Stimulated activated CD4-positive, alpha-beta T cell treated with anti-CD3 and anti-CD28 coated beads, Interleukin-2, amount 100 ng/mL, for 48 hours (primary cell): ENCODE data around the gene ZNF865.
A peak's percentile ranks its signal among the peaks of the same experiment; 100 is the strongest.

Source experiments
- DNase-seq, 2 donors: peaks; one replicate each; pipeline ENCODE4 v3.0.0-alpha.2; 2020

The ZNF865 gene

DNA sequence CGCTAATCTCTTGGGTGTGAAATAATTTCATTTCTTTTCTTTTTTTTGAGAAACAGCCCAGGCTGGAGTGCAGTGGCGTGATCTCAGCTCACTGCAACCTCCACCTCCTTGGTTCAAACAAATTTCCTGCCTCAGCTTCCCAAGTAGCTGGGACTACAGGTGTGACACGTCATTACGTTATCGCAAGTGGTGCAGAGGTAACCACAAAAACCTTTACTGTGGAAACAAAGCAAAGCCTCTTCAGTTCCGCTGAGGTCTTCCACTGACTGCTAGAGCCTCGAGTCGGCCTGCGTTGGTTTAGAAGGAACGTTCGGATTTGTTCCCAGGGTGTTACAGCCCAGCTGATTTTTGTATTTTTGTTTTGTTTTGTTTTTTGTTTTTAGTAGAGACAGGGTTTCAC lies 20.9 kb downstream of the ZNF865 start:
- DNase-seq, result peak in 1 of 2 donors; percentile 37

DNA sequence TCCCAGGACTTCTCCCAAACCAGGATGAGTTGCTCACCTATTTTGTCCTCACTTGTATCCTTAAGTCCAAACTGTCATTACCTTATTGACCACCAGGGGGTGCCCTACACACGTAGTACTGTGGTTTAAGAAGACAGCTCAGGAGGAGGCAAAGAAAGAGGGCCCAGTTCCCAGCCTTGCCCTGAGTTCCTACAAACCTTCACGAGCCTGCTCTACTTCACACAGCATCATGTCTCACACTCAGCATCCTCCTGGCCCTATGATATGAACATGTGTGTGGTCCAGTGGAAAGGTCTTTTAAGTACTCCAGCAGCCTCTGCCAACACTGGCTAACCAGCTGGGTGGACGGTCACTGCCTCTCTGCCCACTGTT lies 27.0 kb downstream of the ZNF865 start:
- DNase-seq, result peak; percentile 88 to 94

DNA sequence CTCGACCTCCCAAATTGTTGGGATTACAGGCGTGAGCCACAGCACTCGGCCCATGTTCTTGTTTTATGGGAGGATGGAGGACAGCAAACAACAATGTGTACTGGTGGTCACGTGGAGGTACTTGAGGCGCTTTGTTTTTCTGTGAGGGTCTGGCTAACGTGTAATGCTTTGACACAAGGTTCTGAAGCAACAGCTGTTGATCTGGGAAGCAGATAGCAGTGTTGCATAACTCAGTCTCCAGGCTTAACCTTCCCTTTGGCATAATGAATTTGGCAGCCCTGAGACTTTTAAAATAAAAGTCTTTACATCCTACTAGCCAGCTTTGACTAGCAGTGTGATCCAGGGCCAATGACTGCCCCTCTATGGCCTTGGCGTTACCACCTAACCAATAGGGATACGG lies 28.4 kb downstream of the ZNF865 start:
- no peak for DNase-seq

DNA sequence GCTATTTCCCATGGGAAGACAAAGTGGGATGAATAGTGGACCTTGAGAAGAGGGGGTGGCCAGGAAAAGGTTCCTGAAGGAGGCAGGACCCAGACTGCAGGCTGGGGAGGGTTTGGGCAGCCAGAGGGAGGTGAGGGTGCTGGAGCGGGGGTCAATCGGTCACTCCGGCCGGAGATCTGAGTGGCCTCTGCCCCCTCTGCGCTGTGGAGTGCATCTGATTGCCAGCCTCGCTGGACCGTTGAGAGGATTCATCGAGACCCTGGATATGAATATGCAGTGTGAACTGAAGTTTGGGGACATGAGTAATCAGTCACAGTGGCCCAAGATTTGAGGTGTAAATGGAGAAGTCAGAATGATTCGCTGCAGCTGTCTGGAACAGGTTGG lies 29.9 kb downstream of the ZNF865 start:
- no peak for DNase-seq

DNA sequence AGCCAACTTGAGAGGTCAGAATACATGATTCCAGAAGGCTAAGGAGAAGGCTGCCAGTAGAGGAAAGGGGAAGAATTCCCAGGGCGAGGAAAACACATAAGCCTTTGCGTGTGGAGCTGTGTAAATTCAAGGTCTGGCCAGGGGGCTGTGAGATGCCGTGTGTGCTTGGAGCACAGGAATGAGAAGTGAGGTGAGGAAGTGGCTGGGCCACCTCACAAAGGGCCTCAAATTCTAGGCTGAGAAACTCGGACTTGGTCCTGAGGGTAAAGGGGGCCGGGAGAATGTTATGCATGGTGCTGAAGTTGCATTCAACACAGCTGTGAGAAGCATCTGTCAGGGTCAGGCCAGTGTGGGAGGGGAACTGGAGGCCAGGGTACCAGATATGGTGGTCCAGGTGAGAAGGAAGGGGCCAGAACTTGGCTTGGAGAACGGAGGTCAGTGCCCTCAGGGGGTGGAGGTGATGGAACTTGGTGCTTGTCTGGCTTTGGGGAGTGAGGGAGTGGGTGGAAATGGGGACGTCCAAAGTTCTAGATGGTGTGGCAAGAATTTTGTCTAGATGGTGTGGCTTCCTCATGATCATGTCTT lies 30.5 kb downstream of the ZNF865 start:
- DNase-seq, result no peak

DNA sequence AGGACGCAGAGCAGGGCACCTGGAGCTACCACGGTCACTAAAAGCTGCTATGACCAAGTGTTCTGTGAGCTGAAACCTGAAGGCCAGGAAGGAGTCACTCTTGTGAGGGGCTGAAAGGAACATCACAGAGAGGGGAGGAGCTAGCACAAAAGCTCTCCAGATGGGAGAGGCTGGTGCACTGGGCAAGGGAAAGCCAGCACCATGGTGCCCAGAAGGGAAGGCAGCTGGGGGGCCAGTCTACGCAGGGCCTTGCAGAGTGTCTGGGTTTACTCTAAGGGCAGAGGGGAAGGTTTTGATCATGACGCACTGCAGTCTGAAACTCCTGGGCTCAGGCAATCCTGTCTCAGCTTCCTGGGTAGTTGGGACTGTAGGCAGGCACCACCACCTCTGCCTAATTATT lies 31.3 kb downstream of the ZNF865 start:
- DNase-seq, result no peak

DNA sequence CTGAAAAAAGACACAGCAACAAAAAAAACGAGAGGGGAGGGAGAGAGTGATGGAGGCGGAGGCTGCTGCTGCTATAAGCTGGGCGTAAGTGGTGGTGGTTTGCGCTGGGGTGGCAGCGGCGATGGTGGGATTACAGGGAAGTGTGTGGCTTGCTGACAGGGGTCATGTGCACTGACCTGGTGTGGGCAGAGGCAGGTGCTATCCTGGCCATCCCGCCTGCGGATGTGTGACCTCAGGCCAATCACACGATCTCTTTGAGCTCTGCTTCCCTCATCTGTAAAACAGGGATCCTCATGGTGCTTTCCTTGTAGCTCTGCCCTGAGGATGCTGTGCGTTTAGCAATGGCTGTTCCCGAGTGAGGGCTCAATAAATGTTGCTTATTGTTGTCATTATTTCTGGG lies 32.1 kb downstream of the ZNF865 start:
- no peak for DNase-seq

DNA sequence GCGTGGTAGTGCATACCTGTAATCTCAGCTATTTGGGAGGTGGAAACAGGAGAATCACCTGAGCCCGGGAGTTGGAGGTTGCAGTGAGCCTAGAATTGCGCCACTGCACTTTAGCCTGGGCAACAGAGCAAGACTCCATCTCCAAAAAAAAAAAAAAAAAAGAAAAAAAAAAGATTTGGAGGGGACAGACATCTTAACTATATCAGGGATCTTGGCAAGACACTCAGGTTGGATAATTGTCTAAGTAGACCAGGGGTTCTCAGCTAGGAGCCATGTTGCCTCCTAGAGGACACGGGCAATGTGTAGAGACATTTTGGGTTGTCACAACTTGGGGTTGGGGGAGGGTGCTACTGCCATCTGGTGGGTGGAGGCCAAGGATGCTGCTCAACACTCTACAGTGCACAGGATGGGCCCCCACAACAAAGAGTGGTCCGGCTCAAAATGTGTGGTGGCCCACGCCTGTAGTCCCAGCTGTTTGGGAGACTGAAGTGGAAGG lies 33.5 kb downstream of the ZNF865 start:
- peak; percentile 52 to 54 for DNase-seq

DNA sequence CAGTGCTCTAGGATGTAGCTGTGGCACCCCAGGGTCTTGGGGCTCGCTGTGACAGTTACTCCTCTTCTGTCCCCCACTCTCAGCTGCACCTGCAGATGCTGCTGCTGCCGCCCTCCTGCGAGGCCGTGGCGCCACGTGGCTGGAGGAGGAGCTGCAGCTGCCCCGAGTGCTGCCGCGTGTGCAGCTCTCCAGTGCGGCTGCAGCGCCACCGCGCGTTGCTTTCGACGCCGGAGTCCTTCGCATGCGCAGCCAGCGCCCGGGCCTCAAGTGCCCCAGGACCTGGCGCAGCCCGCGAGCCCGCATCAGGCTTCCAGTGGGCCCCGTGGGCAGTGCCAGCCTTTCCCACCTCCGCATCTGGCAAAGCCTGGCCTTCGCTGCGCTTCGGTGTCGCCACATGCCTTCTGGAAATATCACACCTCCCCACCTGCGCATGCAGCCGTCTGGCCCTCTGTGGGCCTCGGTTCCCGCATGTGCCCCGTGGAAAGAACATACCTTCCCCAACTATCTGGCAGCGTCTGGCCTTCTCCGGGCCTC lies 34.7 kb downstream of the ZNF865 start:
- peak; percentile 61 to 68 for DNase-seq

DNA sequence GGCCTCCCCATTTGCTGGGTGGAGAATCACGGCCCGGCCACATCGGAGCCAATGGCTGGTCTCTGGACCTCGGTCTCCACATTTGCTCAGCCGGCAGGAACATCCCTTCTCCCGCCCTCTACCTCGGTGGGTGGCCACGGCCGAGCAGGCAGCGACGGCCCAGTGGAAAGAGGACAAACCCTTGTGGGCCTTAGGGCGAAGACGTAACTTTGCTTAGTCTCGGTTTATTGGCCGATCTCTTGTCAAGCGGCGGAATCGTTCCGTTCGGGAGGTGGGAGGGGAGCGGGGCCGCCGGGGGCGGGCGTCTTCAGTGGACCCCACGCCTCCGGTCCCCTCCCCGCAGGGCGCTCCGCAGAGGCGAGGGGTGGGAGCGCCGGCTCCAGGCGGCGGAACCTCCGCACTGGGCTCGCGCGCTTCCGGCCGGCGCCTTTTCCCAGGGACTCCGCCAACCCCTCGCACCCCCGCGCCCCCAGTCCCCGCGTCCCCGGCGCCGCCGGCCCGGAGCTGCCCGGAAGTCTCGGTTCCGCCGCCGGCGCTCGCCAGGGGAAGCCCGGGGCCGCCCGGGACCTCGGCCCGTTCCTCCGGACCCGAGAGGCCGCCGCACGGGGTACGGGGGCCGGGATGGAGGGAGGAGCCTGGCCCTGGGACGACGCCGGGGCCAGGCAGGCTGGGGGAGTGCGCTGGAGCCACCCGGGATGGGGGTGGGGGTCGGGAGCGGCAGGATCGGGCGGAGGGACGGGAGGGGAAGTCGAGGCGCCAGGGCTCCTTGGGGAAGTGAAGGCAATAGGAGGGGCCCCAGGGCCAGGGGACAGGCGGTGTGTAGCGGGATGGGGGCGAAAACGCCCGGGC lies 35.4 kb downstream of the ZNF865 start, which contains the start of gene ZNF580:
ZNF580 (plus strand) TSS at position 426 of the 849 bp plus-strand sequence. CDS start 1,507 bp downstream, outside the sequence.
- DNase-seq, result peak; percentile 55 to 71

DNA sequence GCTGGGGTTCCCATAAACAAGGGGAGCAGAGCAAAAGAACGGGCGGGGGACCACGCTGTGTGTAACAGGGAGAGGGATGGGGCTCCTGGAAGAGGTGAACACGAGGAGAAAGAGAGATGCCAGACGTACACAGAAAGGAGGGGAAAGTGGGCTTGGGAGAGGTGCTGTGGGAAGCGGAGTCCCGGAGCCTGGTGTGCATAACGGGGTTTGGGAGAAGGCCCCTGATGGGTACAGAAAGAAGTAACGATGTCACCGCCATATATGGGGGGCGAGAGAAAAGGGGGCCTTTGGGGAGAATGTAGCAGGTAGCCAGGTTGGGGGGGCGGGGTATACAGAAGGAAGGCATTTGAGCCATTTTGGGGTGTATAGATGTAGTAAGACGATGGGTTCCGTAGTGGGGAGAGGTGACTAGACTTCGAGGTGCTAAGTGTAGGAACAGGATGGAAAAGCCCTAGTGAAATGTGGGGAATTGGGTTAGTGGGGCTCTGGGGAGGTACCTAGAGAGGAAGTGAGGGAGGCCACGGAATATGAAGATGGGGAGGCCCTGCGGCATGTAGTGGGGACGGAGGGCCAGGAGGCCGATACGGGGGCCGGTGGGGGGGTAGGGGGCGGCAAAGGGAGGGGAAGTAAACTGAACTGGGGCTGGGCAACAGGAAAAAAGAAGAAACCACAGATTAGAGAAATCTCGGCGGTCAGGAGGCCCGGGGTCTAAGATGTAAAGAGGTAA lies 36.1 kb downstream of the ZNF865 start:
- no peak for DNase-seq

DNA sequence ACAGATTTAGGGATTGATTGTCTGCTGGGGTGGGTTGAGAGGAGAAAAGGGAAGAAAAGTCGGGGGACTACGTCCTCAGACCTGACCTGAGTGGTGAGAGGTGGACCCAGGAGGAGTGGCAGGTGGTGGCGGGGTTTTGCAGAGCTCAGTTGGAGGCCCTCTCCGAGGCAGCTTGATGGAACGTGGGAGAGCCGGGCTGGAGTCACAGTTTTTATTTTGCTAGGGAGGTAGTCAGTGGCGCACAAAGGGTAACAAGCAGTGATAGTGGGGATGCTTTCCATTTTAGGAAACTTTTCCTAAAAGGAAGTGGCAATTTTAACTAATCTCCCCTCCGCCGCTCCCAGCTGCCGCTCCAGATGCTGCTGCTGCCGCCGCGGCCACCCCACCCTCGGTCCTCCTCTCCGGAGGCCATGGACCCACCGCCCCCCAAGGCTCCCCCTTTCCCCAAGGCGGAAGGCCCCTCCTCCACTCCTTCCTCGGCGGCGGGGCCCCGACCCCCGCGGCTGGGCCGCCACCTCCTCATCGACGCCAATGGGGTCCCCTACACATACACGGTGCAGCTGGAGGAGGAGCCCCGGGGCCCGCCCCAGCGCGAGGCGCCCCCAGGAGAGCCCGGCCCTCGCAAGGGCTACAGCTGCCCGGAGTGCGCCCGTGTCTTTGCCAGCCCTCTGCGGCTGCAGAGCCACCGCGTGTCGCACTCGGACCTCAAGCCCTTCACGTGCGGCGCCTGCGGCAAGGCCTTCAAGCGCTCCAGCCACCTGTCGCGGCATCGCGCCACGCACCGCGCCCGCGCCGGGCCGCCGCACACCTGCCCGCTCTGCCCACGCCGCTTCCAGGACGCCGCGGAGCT lies 36.9 kb downstream of the ZNF865 start:
- DNase-seq, result peak in 1 of 2 donors; percentile 30

DNA sequence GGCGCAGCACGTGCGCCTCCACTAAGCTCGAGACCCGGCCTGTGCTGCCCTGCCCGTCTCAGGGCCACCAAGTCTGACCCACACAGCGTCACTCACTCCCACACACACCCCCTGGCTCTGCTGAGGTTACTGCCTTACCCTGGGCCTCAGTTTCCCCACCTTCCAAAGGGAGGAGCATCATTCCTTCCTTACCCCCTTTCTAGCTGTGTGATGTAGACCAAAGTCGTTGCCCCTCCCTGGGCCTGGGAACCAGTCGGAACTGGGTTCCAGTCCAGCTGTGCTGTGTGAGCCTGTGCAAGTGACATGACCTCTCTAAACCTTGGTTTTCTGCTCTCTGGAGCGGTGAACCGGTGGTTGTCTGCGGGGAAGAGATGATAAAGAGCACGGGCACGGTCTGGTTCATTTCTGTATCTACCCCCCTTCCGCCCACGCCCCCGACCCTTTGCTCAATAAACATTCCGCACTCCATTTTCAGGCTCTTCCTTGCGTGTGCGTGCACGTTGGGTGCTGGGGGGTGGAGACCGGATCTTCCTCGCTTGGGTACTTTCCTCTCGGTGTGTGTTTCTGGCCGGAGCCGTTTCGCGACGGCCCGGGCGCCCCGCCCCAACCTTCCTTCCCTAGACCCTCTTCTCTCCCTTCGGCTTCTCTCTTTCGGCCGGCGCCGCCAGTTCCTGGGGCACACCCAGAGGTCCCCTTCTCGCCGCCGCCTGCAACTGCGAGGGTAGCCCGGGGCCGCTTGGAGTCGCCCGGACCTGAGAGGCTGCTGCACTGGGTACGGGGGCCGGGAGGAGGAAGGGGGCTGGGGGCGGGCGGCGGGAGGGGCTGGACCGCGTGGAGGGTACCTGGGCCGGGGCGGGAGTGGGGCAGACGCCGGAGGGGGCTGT lies 37.8 kb downstream of the ZNF865 start, which contains the start of gene ZNF581:
ZNF581 (plus strand) TSS at position 647 of the 884 bp plus-strand sequence. CDS start 923 bp downstream, outside the sequence.
- peak; percentile 76 to 78 for DNase-seq

DNA sequence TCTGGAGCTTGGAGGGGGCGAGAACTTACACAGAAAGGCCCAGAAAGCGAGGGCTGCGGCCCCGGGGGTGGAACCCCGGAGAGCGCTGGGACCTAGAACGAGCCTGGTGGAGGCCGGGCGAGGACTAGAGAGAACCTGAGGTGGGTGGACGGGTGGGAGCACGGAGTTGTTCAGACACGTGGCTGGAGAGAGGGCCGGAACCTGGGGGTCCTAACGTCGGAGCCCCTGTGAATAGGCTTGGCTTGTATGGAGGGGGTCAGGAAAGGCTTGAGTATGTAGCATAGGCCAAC lies 38.4 kb downstream of the ZNF865 start:
- no peak for DNase-seq

DNA sequence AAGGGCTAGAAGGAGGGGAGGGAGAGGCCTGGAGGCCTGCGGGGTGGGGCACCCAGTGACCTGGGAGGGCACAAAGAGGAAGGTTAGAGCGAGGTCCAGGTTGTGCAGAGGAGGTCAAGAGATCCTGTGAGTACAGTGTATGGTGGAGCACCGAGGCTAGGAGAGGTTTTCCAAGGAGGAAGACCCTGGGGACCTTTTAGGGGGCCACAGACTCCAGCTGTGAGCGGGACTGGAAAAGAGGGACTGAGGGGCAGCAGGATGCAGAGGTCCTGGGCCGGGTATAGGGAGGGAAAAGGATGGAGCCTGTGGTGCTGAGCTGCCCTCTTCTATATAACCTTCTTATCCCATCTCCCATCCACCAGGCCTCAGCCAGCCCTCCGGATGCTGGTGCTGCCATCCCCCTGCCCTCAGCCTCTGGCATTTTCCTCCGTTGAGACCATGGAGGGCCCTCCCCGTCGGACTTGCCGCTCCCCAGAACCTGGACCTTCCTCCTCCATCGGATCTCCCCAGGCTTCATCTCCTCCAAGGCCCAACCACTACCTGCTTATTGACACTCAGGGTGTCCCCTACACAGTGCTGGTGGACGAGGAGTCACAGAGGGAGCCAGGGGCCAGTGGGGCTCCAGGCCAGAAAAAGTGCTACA lies 38.9 kb downstream of the ZNF865 start:
- no peak for DNase-seq

DNA sequence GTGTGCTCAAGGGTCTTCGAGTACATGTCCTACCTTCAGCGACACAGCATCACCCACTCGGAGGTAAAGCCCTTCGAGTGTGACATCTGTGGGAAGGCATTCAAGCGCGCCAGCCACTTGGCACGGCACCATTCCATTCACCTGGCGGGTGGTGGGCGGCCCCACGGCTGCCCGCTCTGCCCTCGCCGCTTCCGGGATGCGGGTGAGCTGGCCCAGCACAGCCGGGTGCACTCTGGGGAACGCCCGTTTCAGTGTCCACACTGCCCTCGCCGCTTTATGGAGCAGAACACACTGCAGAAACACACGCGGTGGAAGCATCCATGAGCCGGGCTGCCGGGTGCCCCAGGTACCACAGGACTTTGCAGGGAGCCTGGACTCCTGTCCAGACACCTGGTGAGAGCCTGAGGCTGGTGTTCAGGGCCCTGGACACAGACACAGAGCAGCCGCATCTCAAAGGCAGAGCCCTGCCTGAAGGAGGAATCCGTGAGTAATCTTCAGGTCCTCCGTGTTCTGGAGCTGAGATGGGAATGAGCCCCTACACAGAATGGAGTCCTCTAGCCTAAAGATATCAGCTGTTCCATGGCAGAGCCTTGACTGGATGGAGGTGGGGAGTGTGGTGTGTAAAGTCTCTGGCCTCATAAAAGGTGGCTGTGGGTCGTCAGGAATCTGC lies 39.5 kb downstream of the ZNF865 start:
- DNase-seq, result no peak

DNA sequence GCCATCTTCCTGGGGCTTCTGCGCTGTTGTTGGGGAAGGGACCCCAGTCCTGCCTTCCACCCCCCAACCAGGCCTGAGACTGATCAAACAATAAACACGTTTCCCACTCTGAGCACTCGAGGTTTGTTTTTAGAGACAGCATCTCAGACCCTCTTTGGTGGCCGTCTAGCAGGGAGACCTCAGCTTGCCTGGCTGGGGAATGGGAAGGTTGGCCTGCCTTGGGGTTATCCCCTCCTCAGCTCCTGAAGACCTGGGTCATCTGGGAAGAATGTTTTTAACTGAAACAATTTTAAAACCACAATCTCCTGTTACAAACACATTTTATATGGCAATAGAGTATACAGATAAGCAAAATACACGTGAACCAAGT lies 40.0 kb downstream of the ZNF865 start:
- no peak for DNase-seq

DNA sequence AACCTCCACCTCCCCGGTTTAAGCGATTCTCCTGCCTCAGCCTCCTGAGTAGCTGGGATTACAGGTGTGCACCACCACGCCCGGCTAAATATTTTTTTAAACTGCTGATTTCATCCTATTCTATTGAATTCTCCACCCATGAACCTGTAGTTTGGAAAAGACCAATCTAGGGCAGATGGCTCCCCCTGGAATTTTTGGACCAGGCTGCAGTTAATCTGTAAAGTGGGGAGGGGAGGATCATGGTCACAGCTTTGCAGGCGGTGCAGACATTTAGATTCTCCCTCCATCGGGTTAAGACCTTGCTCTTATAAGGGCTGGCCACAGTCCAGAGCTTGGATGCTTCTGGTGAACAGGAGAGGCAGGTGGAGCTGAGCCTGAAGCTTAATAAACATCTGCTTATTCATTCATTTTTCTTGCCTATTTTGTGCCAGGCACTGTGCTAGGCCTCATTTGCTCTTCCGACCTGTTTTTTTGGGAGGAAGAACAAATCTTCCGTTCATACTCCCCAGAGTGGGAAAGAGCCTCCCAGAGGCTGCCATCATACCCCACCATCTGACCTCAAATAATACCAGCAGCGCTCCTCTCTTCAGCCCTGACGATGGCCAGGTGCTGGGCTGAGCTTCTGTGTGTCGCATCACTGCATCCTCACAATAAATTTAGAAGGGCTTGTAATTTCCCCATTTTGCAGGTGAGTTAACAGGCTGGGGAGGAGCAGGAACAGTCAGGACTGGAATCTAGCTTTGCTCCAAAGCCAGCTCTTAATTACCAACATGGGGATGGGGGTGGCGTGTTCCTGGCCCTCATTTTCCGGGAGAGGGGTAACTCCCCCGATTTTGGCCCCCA lies 41.7 kb downstream of the ZNF865 start:
- DNase-seq, result no peak
